Pancreas (tissue), 10 donors: ENCODE measurements around the gene CIDEA. TPM values are rescaled to one million over a fixed set of nuclear protein-coding genes. Genes with fewer than 3 reads are reported as not detected.

Experiments
- ATAC-seq, 4 donors: fragments of 200-7000 bp; cut with Tn5 transposase; one replicate each; pipeline versions ENCODE4 v1.8.0 to v1.9.1; 2020; ENCODE audit warnings: mild to moderate bottlenecking in 4 of 4, moderate library complexity in 4 of 4
- DNase-seq, 6 donors: peaks; one replicate each; pipeline ENCODE4 v3.0.0-alpha.2; 2020
- FAIRE-seq: peaks from 2 replicates; lab custom pipeline; 2012; peaks lifted over from hg19 to GRCh38; lab: Jason Lieb, UNC
- H3K27ac ChIP-seq, 4 donors: fragments of 200-600 bp; sonication (generic); 1 replicate in 3 of 4; 2 replicates in 1 of 4; pipeline versions ENCODE4 v1.5.0 to v1.8.0; 2020
- H3K27me3 ChIP-seq, 4 donors: fragments of 200-600 bp; one replicate each; pipeline ENCODE4 v1.8.0; 2021
- H3K36me3 ChIP-seq, 3 donors: fragments of 200-600 bp; sonication (generic) in 1 of 3; one replicate each; pipeline versions ENCODE4 v1.5.0 to v1.8.0; 2020 to 2021
- H3K4me1 ChIP-seq, 3 donors: fragments of 200-600 bp; one replicate each; pipeline ENCODE4 v1.8.0; 2021
- H3K4me3 ChIP-seq, 4 donors: fragments of 200-600 bp; sonication (generic) in 2 of 4; one replicate each; pipeline versions ENCODE4 v1.5.0 to v1.8.0; 2020 to 2021
- H3K9me3 ChIP-seq, 4 donors: fragments of 200-600 bp; one replicate each; pipeline ENCODE4 v1.8.0; 2021
- WGBS, 2 donors: extraction: QIAGEN DNeasy Blood & Tissue Kit; methylation state at CpG; one replicate each; pipeline ENCODE4 v1.1.7; 2013; 5-methylcytosine and 5-hydroxymethylcytosine counted together
- intact Hi-C, 3 donors: fragments of 100-400 bp; cut with DNase I; formaldehyde crosslinking; loops; one replicate each; pipeline versions ENCODE4 v1.11.1 to v1.14.2; 2022
- polyA plus RNA-seq, 2 donors: library from polyadenylated mRNA; stranded (reverse); fragments of 200-250 nt; gene quantifications; one replicate each; pipeline ENCODE4 v1.2.3, GENCODE V29; 2013
- total RNA-seq, 6 donors: library from RNA; stranded (reverse); fragmentation: NEBNext Ultra II Directional in 4 of 6; extraction: Animal tissue kit (Norgen Biotek cat#: 25700) in 4 of 6; gene quantifications; one replicate each; pipeline versions ENCODE4 v1.2.1 to v1.2.4, GENCODE V29; 2021 to 2023
- TF ChIP-seq, protein P1 (sequence below), 4 donors: fragments of 200-600 bp; sonication (generic) in 3 of 4; IDR thresholded peaks; one replicate each; pipeline versions ENCODE4 v1.5.0 to v1.8.0; 2021; ENCODE audit warnings: antibody characterized with exemption in 4 of 4
- donor health status: healthy with polysubstance abuse.
- donor health status: DM: no; HTN: no; CAD: no; lungs with moderate emphysema.
- donor health status: DM: no; HTN: no; CAD: no.
- donor health status: control.
- donor health status: control.
- donor health status: Bipolar disorder and iron deficiency.
- donor health status: DM: yes; HTN: yes; CAD: no.
- donor health status: DM: no; HTN: no; CAD: no.
- donor health status: DM: no; HTN: no; CAD: no.
- donor health status: DM: yes; HTN: yes; CAD: no.

Gene CIDEA
- total and polyA plus RNA-seq, 8 donors: 0.35 to 3.5 (median 0.64) TPM; not detected in 5

DNA sequence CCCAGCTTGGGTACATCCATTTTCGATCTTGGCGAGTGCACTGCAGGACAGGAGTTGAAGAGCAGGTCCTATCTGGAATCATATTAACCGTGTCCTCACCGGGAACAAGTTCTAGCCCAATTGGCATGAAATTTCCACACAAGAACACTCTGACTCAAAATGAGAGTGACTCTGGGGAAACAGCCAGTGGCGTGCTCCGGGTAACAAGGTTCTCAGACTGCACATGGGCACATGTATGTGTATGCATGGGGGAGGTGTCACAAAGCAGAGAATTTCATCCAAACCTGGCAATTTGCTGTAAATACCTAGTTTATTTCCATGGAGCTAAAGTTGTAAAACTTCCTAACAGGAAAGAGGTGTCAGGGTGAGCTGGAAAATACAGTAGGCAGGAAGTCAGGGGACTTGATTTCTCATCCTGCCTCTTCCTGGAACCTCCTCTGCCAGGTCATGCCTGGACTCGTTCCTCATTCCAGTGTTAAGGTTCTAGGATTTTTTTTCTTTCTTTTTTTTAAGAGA, 55.6 kb downstream of the CIDEA start:
- peaks cover 0 to 4% (median 0%) of the 10 kb centered on the region in 3 donors for H3K36me3 ChIP-seq
- peak overlapping the region in 2 of 4 donors; percentile 84 to 85 for H3K4me3 ChIP-seq
- no peak for FAIRE-seq
- 23 to 26% methylated on average over 7 of the region's 7 CpGs for WGBS, 2 donors
- TF ChIP-seq, protein P1, sequence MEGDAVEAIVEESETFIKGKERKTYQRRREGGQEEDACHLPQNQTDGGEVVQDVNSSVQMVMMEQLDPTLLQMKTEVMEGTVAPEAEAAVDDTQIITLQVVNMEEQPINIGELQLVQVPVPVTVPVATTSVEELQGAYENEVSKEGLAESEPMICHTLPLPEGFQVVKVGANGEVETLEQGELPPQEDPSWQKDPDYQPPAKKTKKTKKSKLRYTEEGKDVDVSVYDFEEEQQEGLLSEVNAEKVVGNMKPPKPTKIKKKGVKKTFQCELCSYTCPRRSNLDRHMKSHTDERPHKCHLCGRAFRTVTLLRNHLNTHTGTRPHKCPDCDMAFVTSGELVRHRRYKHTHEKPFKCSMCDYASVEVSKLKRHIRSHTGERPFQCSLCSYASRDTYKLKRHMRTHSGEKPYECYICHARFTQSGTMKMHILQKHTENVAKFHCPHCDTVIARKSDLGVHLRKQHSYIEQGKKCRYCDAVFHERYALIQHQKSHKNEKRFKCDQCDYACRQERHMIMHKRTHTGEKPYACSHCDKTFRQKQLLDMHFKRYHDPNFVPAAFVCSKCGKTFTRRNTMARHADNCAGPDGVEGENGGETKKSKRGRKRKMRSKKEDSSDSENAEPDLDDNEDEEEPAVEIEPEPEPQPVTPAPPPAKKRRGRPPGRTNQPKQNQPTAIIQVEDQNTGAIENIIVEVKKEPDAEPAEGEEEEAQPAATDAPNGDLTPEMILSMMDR (IDR thresholded peaks at IDR 0.05): no peak
- no peaks in the 10 kb centered on the region for H3K27me3 ChIP-seq
- no peak for ATAC-seq
- peak overlapping the region in 1 of 4 donors; percentile 91 for H3K27ac ChIP-seq
- H3K4me1 ChIP-seq: peaks cover 10 to 22% (median 16%) of the 10 kb centered on the region in 3 donors
- DNase-seq: no peak
- intact Hi-C loops: no loop called here
- no peaks in the 10 kb centered on the region for H3K9me3 ChIP-seq

DNA sequence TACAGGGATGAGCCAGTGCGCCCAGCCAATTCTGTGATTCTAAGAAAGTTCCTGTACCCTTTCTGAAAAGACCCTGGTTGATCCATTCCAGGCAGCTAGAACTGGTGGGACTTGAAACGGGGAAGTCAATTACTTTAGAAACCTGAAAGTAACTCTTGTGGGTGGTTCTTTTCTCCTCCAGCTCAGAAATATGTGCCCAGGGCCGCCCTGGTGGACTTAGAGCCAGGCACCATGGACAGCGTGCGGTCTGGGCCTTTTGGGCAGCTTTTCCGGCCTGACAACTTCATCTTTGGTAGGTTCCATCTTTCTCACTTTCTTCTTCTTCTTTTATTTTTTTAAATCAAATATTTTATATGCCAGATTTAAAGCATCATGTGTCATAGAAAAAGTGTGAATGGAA, 56.6 kb downstream of the CIDEA start:
- FAIRE-seq: no peak
- Histone ChIP-seq H3K4me1 (peaks cover 20 to 30% (median 22%) of the 10 kb centered on the region in 3 donors), H3K4me3 (no peak overlapping the region), H3K27me3 (no peaks in the 10 kb centered on the region), H3K9me3 (no peaks in the 10 kb centered on the region), H3K36me3 (peaks cover 0 to 4% (median 0%) of the 10 kb centered on the region in 3 donors), H3K27ac (no peak overlapping the region)
- no peak for ATAC-seq
- intact Hi-C loops: no loop called here
- TF ChIP-seq, protein P1 (IDR thresholded peaks at IDR 0.05): no peak
- no peak for DNase-seq
- whole genome bisulfite sequencing, 2 donors: 93% methylated on average over 6 of the region's 6 CpGs

DNA sequence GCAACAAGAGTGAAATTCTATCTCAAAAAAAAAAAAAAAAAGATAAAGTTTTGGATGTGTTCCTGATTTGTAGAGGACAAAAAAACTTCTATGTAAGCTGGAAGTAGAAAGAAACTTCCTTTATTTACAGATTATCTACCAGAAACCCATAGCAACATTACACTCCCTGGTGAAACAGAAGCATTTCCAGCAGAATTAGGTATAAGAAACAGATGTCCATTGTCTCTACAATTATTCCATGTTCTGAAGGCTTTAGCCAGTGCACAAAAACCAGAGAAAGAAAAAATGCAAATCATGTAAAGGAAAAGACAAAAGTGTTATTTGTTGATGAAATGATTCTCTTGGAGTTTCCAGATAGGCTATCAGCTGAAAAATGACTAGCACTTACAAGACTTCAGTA, 58.8 kb downstream of the CIDEA start:
- peaks cover 0 to 4% (median 0%) of the 10 kb centered on the region in 3 donors for H3K36me3 ChIP-seq
- H3K27me3 ChIP-seq: no peaks in the 10 kb centered on the region
- TF ChIP-seq, protein P1 (IDR thresholded peaks at IDR 0.05): no peak
- DNase-seq (no peak), FAIRE-seq (no peak), ATAC-seq (peak; percentile 25 to 36 (median 34))
- peak overlapping the region; percentile 54 to 87 (median 67) for H3K27ac ChIP-seq
- H3K9me3 ChIP-seq: no peaks in the 10 kb centered on the region
- intact Hi-C loops: no loop called here
- H3K4me1 ChIP-seq: peaks cover 22 to 39% (median 25%) of the 10 kb centered on the region in 3 donors
- no peak overlapping the region for H3K4me3 ChIP-seq

DNA sequence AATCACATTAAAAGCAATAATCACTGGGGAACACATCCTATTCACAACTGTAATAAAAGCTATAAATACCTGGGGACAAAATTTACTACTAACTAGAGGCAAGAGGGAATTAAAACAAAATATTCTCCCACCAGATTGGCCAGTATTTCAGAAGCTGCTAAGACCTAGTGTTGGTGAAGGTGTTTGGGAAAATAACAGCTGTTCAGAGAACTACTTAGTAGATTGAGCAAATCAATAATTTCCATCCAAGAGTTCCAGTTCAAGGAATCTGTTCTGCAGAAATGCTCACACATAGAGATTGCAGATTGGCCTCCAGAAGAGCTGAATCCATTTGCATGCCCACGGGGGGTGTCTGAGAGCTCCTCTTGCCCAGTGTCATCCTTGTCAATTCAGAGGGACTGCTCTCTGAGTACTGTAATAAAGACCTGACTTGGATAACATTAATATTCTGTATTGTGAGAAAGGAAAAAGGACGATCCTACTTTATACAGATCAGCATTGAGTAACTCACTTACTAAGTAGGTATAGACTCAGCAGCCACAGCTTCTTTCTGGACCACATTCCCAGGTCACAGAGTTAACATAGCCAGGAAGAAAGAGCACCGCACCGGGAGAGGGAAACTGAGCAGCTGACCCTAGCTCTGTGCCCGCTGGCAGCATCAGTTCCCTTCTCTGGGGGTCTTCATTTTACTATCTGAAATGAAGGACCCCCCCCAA, 59.5 kb downstream of the CIDEA start:
- intact Hi-C loops: no loop called here
- Histone ChIP-seq H3K36me3 (peaks cover 0 to 4% (median 0%) of the 10 kb centered on the region in 3 donors), H3K4me1 (peaks cover 22 to 39% (median 25%) of the 10 kb centered on the region in 3 donors), H3K9me3 (no peaks in the 10 kb centered on the region), H3K4me3 (no peak overlapping the region), H3K27ac (peak overlapping the region; percentile 54 to 87 (median 67)), H3K27me3 (no peaks in the 10 kb centered on the region)
- DNase-seq (no peak), ATAC-seq (peak; percentile 57 to 68 (median 62)), FAIRE-seq (no peak)
- WGBS, 2 donors: 38 to 40% methylated on average over 5 of the region's 5 CpGs
- TF ChIP-seq, protein P1 (IDR thresholded peaks at IDR 0.05): no peak
